Esophagus squamous epithelium (tissue), 5 donors: ENCODE data around the gene C1QTNF8. TPM values are rescaled to one million over a fixed set of nuclear protein-coding genes. Genes with fewer than 3 reads are reported as not detected.

ENCODE experiments used
- DNase-seq: peaks from one replicate; lab custom pipeline; 2025; lab: John Stamatoyannopoulos, UW
- H3K27ac ChIP-seq, 4 donors: fragments of 200-600 bp; sonication (generic); one replicate each; pipeline ENCODE4 v1.5.1; 2016 to 2019; ENCODE audit warnings: mild to moderate bottlenecking in 1 of 4
- H3K27me3 ChIP-seq, 4 donors: fragments of 200-600 bp; sonication (generic); 1 replicate in 3 of 4; 2 replicates in 1 of 4; pipeline versions ENCODE4 v1.5.1 to v1.6.0; 2017 to 2021; ENCODE audit warnings: antibody characterized with exemption in 1 of 4
- H3K36me3 ChIP-seq, 3 donors: fragments of 200-600 bp; sonication (generic); one replicate each; pipeline ENCODE4 v1.5.1; 2016 to 2019
- H3K4me1 ChIP-seq, 3 donors: fragments of 200-600 bp; sonication (generic); one replicate each; pipeline ENCODE4 v1.5.1; 2017 to 2019
- H3K4me3 ChIP-seq, 4 donors: fragments of 200-600 bp; sonication (generic); 1 replicate in 3 of 4; 2 replicates in 1 of 4; pipeline ENCODE4 v1.5.1; 2016 to 2019; ENCODE audit warnings: mild to moderate bottlenecking in 2 of 4, moderate library complexity in 1 of 4
- H3K9me3 ChIP-seq, 3 donors: fragments of 200-600 bp; sonication (generic); one replicate each; pipeline ENCODE4 v1.5.1; 2016 to 2019
- CTCF ChIP-seq, 6 experiments: fragments of 450-650 bp in 4 of 6; fragments of 200-600 bp in 2 of 6; sonication (generic) in 2 of 6; IDR thresholded peaks; one replicate each; pipeline ENCODE4 v1.5.1; 2016 to 2019; ENCODE audit warnings: antibody characterized with exemption in 6 of 6, mild to moderate bottlenecking in 4 of 6, moderate library complexity in 4 of 6
- POLR2A ChIP-seq, 4 donors: fragments of 450-650 bp; IDR thresholded peaks; one replicate each; pipeline ENCODE4 v1.6.1; 2017; ENCODE audit warnings: antibody characterized with exemption in 4 of 4, mild to moderate bottlenecking in 4 of 4, moderate library complexity in 3 of 4
- WGBS, 2 donors: methylation state at CpG; one replicate each; pipeline ENCODE4 v1.1.5; 2018; 5-methylcytosine and 5-hydroxymethylcytosine counted together
- intact Hi-C: fragments of 100-400 bp; cut with DNase I; formaldehyde crosslinking; loops from one replicate; pipeline ENCODE4 v1.15.0; 2022
- total RNA-seq, 4 donors: library from RNA; depleted of rRNA; stranded (reverse); fragments of >200 nt; gene quantifications; one replicate each; pipeline ENCODE4 v1.1.0, GENCODE V29; 2016
- donor health status: DM: yes; HTN: yes; CAD: no.

C1QTNF8 gene
- total RNA-seq, 4 donors from 2014 or later: not detected

DNA sequence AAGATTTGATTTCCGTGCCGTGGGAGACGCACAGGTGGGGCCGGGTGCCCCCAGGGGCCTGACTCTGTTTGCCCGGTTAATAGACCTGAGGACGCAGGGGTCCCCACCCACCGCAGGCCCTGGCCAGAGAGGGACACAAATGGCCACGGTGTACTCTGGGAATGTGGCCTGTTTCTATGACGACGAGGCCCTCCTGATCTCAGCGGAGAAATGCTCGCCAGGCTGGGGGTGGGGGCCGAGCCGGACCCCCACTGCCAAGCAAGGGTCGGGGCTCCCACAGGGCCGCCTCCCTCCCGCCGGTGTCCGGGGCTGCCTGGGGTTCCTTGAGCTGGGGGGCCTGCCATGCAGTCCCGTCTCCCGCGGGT lies 24.5 kb upstream of the C1QTNF8 start:
- DNase-seq: no peak
- Histone ChIP-seq H3K36me3 (no peaks in the 10 kb centered on the region), H3K4me1 (peaks cover 0 to 4% (median 0%) of the 10 kb centered on the region in 3 donors), H3K27me3 (peaks cover 0 to 95% (median 0%) of the 10 kb centered on the region in 4 donors), H3K9me3 (no peaks in the 10 kb centered on the region), H3K27ac (no peak overlapping the region), H3K4me3 (no peak overlapping the region)
- WGBS, 2 donors: 23% methylated on average over 4 of the region's 22 CpGs; no CpG with 5 or more reads in 1 of the 2 donors
- TF ChIP-seq CTCF (IDR thresholded peaks at IDR 0.05) (no peak), POLR2A (IDR thresholded peaks at IDR 0.05) (no peak)
- intact Hi-C loops: no loop called here

GRCh38 chr16:1119766-1120576 lies 23.9 kb upstream of the C1QTNF8 start:
- DNase-seq: no peak
- 55 to 76% methylated on average over 5 to 10 of the region's 35 CpGs for whole genome bisulfite sequencing, 2 donors
- H3K4me1 ChIP-seq: no peaks in the 10 kb centered on the region
- H3K27ac ChIP-seq: no peak overlapping the region
- H3K4me3 ChIP-seq: no peak overlapping the region
- intact Hi-C loops: no loop called here
- no peaks in the 10 kb centered on the region for H3K9me3 ChIP-seq
- H3K36me3 ChIP-seq: no peaks in the 10 kb centered on the region
- H3K27me3 ChIP-seq: peaks cover 0 to 95% (median 0%) of the 10 kb centered on the region in 4 donors
- no peak for TF ChIP-seq POLR2A (IDR thresholded peaks at IDR 0.05)
- no peak for TF ChIP-seq CTCF (IDR thresholded peaks at IDR 0.05)

DNA sequence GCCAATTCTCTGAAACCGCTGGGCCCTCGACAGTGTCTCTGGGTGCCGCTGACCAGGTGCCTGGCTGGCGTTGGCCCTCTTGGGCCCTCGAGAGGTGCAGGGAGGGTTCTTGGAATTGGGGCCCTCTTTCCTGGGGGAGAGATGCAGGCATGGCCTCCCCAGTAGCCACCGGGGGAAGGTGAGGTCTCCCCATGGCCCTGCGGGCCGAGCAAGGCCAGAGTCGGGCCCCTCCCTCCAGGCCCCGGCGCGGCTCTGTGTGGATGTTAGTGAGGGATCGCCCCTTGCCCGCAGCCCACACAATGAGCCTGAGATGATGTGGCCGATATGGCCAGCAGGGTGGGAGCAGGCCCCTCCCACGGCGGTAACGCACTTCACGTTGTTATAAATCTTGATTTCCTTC lies 23.1 kb upstream of the C1QTNF8 start:
- intact Hi-C loops: no loop called here
- Histone ChIP-seq H3K4me1 (no peaks in the 10 kb centered on the region), H3K27ac (no peak overlapping the region), H3K9me3 (no peaks in the 10 kb centered on the region), H3K36me3 (no peaks in the 10 kb centered on the region), H3K4me3 (no peak overlapping the region), H3K27me3 (peaks cover 0 to 95% (median 0%) of the 10 kb centered on the region in 4 donors)
- no peak for DNase-seq
- 58 to 84% methylated on average over 3 to 5 of the region's 19 CpGs for WGBS, 2 donors
- TF ChIP-seq CTCF (IDR thresholded peaks at IDR 0.05): no peak

- H3K27me3 ChIP-seq: peaks cover 0 to 92% (median 0%) of the 10 kb centered on the region in 4 donors
- no peaks in the 10 kb centered on the region for H3K4me1 ChIP-seq
- TF ChIP-seq CTCF (IDR thresholded peaks at IDR 0.05): no peak
- TF ChIP-seq POLR2A (IDR thresholded peaks at IDR 0.05): no peak
- H3K9me3 ChIP-seq: no peaks in the 10 kb centered on the region
- DNase-seq: no peak
- intact Hi-C loops: no loop called here
- 67% methylated on average over 7 of the region's 19 CpGs; no CpG with 5 or more reads in 1 of the 2 donors for WGBS, 2 donors
- H3K27ac ChIP-seq: no peak overlapping the region
- H3K4me3 ChIP-seq: no peak overlapping the region
- H3K36me3 ChIP-seq: no peaks in the 10 kb centered on the region
Measured at GRCh38 chr16:1117926-1118325, 21.9 kb upstream of the C1QTNF8 start.

GRCh38 chr16:1117176-1117900 lies 21.3 kb upstream of the C1QTNF8 start:
- Histone ChIP-seq H3K4me3 (no peak overlapping the region), H3K36me3 (no peaks in the 10 kb centered on the region), H3K27ac (no peak overlapping the region), H3K9me3 (no peaks in the 10 kb centered on the region), H3K27me3 (peaks cover 0 to 92% (median 0%) of the 10 kb centered on the region in 4 donors), H3K4me1 (no peaks in the 10 kb centered on the region)
- TF ChIP-seq POLR2A (IDR thresholded peaks at IDR 0.05): no peak
- TF ChIP-seq CTCF (IDR thresholded peaks at IDR 0.05): no peak
- no peak for DNase-seq
- intact Hi-C loops: no loop called here
- WGBS, 2 donors: 37% methylated on average over 6 of the region's 34 CpGs; no CpG with 5 or more reads in 1 of the 2 donors
